ENCODE data around the gene CLEC16A.

- no peak for TF ChIP-seq USF1 (IDR thresholded peaks at IDR 0.05)
- no peak for TF ChIP-seq RAD21 (IDR thresholded peaks at IDR 0.05; ENCODE audit: low read depth)
These were observed 217.1 kb downstream of the CLEC16A start for GRCh38 chr16:11161439-11161838.
